Measurements from ENCODE around the gene CREG1. TPM values are rescaled to one million over a fixed set of nuclear protein-coding genes. Genes with fewer than 3 reads are reported as not detected.

The CREG1 gene
- total RNA-seq, 1 experiment from 2014 or later = 21.7 TPM

DNA sequence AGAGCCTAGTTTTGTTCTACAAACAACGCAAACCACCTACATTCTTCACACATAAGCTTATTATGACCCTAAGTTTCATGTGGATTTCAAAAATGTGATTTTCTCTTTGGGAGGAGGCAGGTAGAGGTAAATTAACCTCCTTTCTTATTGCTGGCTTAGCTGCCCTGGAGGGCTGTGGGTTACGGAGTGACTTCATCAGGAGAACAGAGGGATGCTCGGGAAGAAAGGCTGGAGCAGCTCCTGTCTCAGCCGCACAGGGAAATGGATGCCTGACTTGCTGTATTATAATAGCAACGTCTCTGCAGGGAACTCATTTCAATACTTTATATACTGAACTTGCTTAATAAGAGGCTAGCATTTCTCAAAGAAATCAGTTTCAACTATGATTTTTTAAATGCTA is 14.1 kb upstream of the CREG1 start:
- no peak overlapping the region for H3K4me3 Mint-ChIP-seq
- no peak overlapping the region for H3K27ac Mint-ChIP-seq
- DNase-seq (ENCODE audit: low spot score) (no peak), ATAC-seq (no peak; the same call in 1 of the 2 replicates)
- 0 out of 2 replicates have a peak, but pooled peaks cover 3% of the 10 kb centered on the region for H3K4me1 Mint-ChIP-seq
- ChIA-PET POLR2A (no interaction called here), CTCF (interaction anchor here (0.8 to 5.7 kb wide), 3 partner anchors 14 to 347 kb away, joined by 3 to 34 read pairs (median 3); partner anchors contain the start of genes CREG1 and POU2F1)
- peaks cover 6% of the 10 kb centered on the region; the same call in 1 of the 2 replicates for H3K36me3 Mint-ChIP-seq
- 0 out of 2 replicates have a peak, but pooled peaks cover 2% of the 10 kb centered on the region for H3K27me3 Mint-ChIP-seq (ENCODE audit: low read depth)
- H3K9me3 Mint-ChIP-seq = peaks cover 16% of the 10 kb centered on the region
- TF ChIP-seq CBFB (CRISPR knock-in tag; IDR thresholded peaks at IDR 0.05; ENCODE audit: low read depth) = no peak
- TF ChIP-seq MLX (CRISPR knock-in tag; IDR thresholded peaks at IDR 0.05) = no peak
- TF ChIP-seq IRF1 (CRISPR knock-in tag; IDR thresholded peaks at IDR 0.05) = no peak
- no peak for TF ChIP-seq ATF1 (CRISPR knock-in tag; IDR thresholded peaks at IDR 0.05)
- TF ChIP-seq NR3C1 (CRISPR knock-in tag; conservative IDR thresholded peaks at IDR 0.05; ENCODE audit: low read depth) = no peak
- no peak for TF ChIP-seq CTCF (IDR thresholded peaks at IDR 0.05)
- TF ChIP-seq, protein P1, sequence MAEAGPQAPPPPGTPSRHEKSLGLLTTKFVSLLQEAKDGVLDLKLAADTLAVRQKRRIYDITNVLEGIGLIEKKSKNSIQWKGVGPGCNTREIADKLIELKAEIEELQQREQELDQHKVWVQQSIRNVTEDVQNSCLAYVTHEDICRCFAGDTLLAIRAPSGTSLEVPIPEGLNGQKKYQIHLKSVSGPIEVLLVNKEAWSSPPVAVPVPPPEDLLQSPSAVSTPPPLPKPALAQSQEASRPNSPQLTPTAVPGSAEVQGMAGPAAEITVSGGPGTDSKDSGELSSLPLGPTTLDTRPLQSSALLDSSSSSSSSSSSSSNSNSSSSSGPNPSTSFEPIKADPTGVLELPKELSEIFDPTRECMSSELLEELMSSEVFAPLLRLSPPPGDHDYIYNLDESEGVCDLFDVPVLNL (CRISPR knock-in tag; IDR thresholded peaks at IDR 0.05; ENCODE audit: borderline replicate concordance, low read depth) = no peak
- no peak for TF ChIP-seq GTF2I (CRISPR knock-in tag; conservative IDR thresholded peaks at IDR 0.05)
- no peak for TF ChIP-seq FOXJ3 (CRISPR knock-in tag; IDR thresholded peaks at IDR 0.05; ENCODE audit: borderline replicate concordance)
- no peak for TF ChIP-seq ZNF232 (CRISPR knock-in tag; IDR thresholded peaks at IDR 0.05)
- TF ChIP-seq CREB1 (CRISPR knock-in tag; IDR thresholded peaks at IDR 0.05) = no peak
- no peak for TF ChIP-seq NFATC4 (CRISPR knock-in tag; IDR thresholded peaks at IDR 0.05)
- no peak for TF ChIP-seq CREM (CRISPR knock-in tag; IDR thresholded peaks at IDR 0.05)
- no peak for TF ChIP-seq FOXK1 (CRISPR knock-in tag; IDR thresholded peaks at IDR 0.05)
- TF ChIP-seq NR2C2 (CRISPR knock-in tag; IDR thresholded peaks at IDR 0.05) = no peak
- TF ChIP-seq, protein P2, sequence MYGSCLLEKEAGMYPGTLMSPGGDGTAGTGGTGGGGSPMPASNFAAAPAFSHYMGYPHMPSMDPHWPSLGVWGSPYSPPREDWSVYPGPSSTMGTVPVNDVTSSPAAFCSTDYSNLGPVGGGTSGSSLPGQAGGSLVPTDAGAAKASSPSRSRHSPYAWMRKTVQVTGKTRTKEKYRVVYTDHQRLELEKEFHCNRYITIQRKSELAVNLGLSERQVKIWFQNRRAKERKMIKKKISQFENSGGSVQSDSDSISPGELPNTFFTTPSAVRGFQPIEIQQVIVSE (CRISPR knock-in tag; IDR thresholded peaks at IDR 0.05; ENCODE audit: borderline replicate concordance) = no peak
- no peak for TF ChIP-seq TP53 (CRISPR knock-in tag; IDR thresholded peaks at IDR 0.05)

GRCh38 chr1:167566766-167567165 is 13.2 kb upstream of the CREG1 start:
- ChIA-PET POLR2A (no interaction called here), CTCF (interaction anchor here (0.6 to 5.7 kb wide), 4 partner anchors 11 to 393 kb away, joined by 3 to 34 read pairs (median 6); partner anchors contain the start of gene CREG1)
- no peak overlapping the region for H3K4me3 Mint-ChIP-seq
- H3K27ac Mint-ChIP-seq = no peak overlapping the region
- peaks cover 9% of the 10 kb centered on the region; the same call in 1 of the 2 replicates for H3K9me3 Mint-ChIP-seq
- no peak for DNase-seq (ENCODE audit: low spot score)
- H3K27me3 Mint-ChIP-seq (ENCODE audit: low read depth) = 0 out of 2 replicates have a peak, but pooled peaks cover 2% of the 10 kb centered on the region
- TF ChIP-seq GRHL2 (CRISPR knock-in tag; IDR thresholded peaks at IDR 0.05; ENCODE audit: insufficient replicate concordance, severe bottlenecking) (no peak), JAZF1 (CRISPR knock-in tag; IDR thresholded peaks at IDR 0.05) (no peak), ZBTB43 (CRISPR knock-in tag; IDR thresholded peaks at IDR 0.05) (no peak)
- no peaks in the 10 kb centered on the region for H3K36me3 Mint-ChIP-seq
- 0 out of 2 replicates have a peak, but pooled peaks cover 3% of the 10 kb centered on the region for H3K4me1 Mint-ChIP-seq
- no peak for ATAC-seq
